B cell (primary cell): ENCODE results near the gene HLA-DRB1. TPM values are rescaled to one million over a fixed set of nuclear protein-coding genes. Genes with fewer than 3 reads are reported as not detected.
A peak's percentile ranks its signal among the peaks of the same experiment; 100 is the strongest.

Experiments
- ATAC-seq: fragments of 200-7000 bp; cut with Tn5 transposase; one replicate; pipeline ENCODE4 v1.10.0; 2021; ENCODE audit warnings: low read depth, mild to moderate bottlenecking, moderate number of reproducible peaks, moderate library complexity
- CTCF ChIA-PET: fragments of 350-600 bp; sonication (Branson Sonifier 250); formaldehyde crosslinking; loops from one replicate; lab custom pipeline; 2021; ENCODE audit warnings: antibody characterized with exemption, inconsistent platforms; lab: Charles Lee
- POLR2A ChIA-PET: fragments of 350-600 bp; sonication (Branson Sonifier 250); formaldehyde crosslinking; loops from one replicate; lab custom pipeline; 2021; ENCODE audit warnings: antibody characterized with exemption; lab: Charles Lee
- DNase-seq: peaks from one replicate; pipeline ENCODE4 v3.0.0; 2013
- H2AFZ ChIP-seq: 2 replicates; pipeline ENCODE4 v1.6.1; 2012; ENCODE audit warnings: mild to moderate bottlenecking, low read depth, low read length; ENCODE audit not compliant: insufficient read depth, poor library complexity, severe bottlenecking
- H3K27ac ChIP-seq, 2 donors: 1 replicate in 1 of 2; 2 replicates in 1 of 2; pipeline ENCODE4 v1.5.1; 2012 to 2013; ENCODE audit warnings: low read length in 2 of 2, mild to moderate bottlenecking in 2 of 2, moderate library complexity in 1 of 2
- H3K27me3 ChIP-seq, 4 experiments: fragments of 200-600 bp in 1 of 4; sonication (generic) in 1 of 4; replicated peaks in 1 of 4; 1 replicate in 2 of 4; 2 replicates in 2 of 4; pipeline versions ENCODE4 v1.6.1 to v1.7.0; 2013 to 2016; ENCODE audit warnings: low read length in 3 of 4, mild to moderate bottlenecking in 2 of 4, mixed read lengths in 1 of 4, moderate library complexity in 1 of 4; ENCODE audit not compliant: insufficient read depth in 4 of 4, control insufficient read depth in 3 of 4; ENCODE audit errors: control extremely low read depth in 1 of 4
- H3K36me3 ChIP-seq, 2 experiments: replicated peaks in 1 of 2; 1 replicate in 1 of 2; 2 replicates in 1 of 2; pipeline versions ENCODE4 v1.6.1 to v1.7.1; 2013; ENCODE audit warnings: low read length in 1 of 2; ENCODE audit not compliant: insufficient read depth in 2 of 2, control insufficient read depth in 1 of 2; ENCODE audit errors: control extremely low read depth in 1 of 2, extremely low read depth in 1 of 2
- H3K4me1 ChIP-seq, 2 donors: fragments of 200-600 bp in 1 of 2; sonication (generic) in 1 of 2; 1 replicate in 1 of 2; 2 replicates in 1 of 2; pipeline versions ENCODE4 v1.5.1 to v1.6.1; 2013 to 2017; ENCODE audit warnings: low read length in 2 of 2; ENCODE audit not compliant: control insufficient read depth in 2 of 2, insufficient read depth in 2 of 2
- H3K4me2 ChIP-seq: replicated peaks from 2 replicates; pipeline ENCODE3; 2012; ENCODE audit warnings: mild to moderate bottlenecking, low read depth, low read length; ENCODE audit not compliant: poor library complexity, severe bottlenecking
- H3K4me3 ChIP-seq, 5 experiments: fragments of 200-600 bp in 1 of 5; sonication (generic) in 1 of 5; 1 replicate in 3 of 5; 2 replicates in 2 of 5; pipeline versions ENCODE4 v1.5.1 to v1.7.0; 2011 to 2016; ENCODE audit warnings: low read length in 4 of 5, mild to moderate bottlenecking in 4 of 5, low read depth in 2 of 5, control low read depth in 1 of 5, moderate library complexity in 1 of 5; ENCODE audit not compliant: insufficient read depth in 1 of 5; ENCODE audit errors: control extremely low read depth in 1 of 5, extremely low read depth in 1 of 5
- H3K79me2 ChIP-seq: fragments of 200-600 bp; sonication (generic); one replicate; pipeline ENCODE4 v1.6.0; 2016; ENCODE audit warnings: low read length; ENCODE audit not compliant: control insufficient read depth, insufficient read depth
- H3K9ac ChIP-seq: fragments of 200-600 bp; sonication (generic); 2 replicates; pipeline ENCODE4 v1.6.1; 2017; ENCODE audit warnings: mild to moderate bottlenecking, low read length, moderate library complexity
- H3K9me3 ChIP-seq, 3 donors: one replicate each; pipeline versions ENCODE4 v1.6.1 to v1.7.1; 2013; ENCODE audit warnings: low read length in 2 of 3; ENCODE audit not compliant: control insufficient read depth in 2 of 3, insufficient read depth in 1 of 3; ENCODE audit errors: control extremely low read depth in 1 of 3
- H4K20me1 ChIP-seq: 2 replicates; pipeline ENCODE4 v1.6.0; 2012; ENCODE audit warnings: mild to moderate bottlenecking, low read length; ENCODE audit not compliant: insufficient read depth, control insufficient read depth, poor library complexity, severe bottlenecking
- H3K27ac Mint-ChIP-seq: one replicate; pipeline ENCODE4 v1.8.0; 2021; ENCODE audit warnings: mixed read lengths
- H3K27me3 Mint-ChIP-seq: one replicate; pipeline ENCODE4 v1.8.0; 2021; ENCODE audit warnings: mixed read lengths
- H3K4me1 Mint-ChIP-seq: one replicate; pipeline ENCODE4 v1.8.0; 2021; ENCODE audit warnings: mixed read lengths
- H3K4me3 Mint-ChIP-seq: one replicate; pipeline ENCODE4 v1.8.0; 2021; ENCODE audit warnings: mixed read lengths
- H3K9me3 Mint-ChIP-seq: one replicate; pipeline ENCODE4 v1.8.0; 2022; ENCODE audit warnings: mixed read lengths; ENCODE audit not compliant: insufficient read depth
- CTCF ChIP-seq: fragments of 200-600 bp; IDR thresholded peaks from one replicate; pipeline ENCODE4 v1.8.0; 2022; ENCODE audit warnings: antibody characterized with exemption, mild to moderate bottlenecking
- EZH2 ChIP-seq: IDR thresholded peaks from 2 replicates; pipeline ENCODE4 v1.6.1; 2012; ENCODE audit warnings: borderline replicate concordance, low read depth, mild to moderate bottlenecking, moderate library complexity, low read length; ENCODE audit not compliant: insufficient read depth, poor library complexity, severe bottlenecking
- WGBS: methylation state at CpG from one replicate; pipeline ENCODE4 v1.1.5; 2013; ENCODE audit warnings: missing lambda C conversion rate; ENCODE audit not compliant: insufficient coverage; 5-methylcytosine and 5-hydroxymethylcytosine counted together
- intact Hi-C: fragments of 100-400 bp; cut with micrococcal nuclease; formaldehyde crosslinking; loops from one replicate; pipeline ENCODE4 v1.10.0; 2022
- polyA plus RNA-seq: library from polyadenylated mRNA; depleted of rRNA; stranded (reverse); fragments of >200 nt; gene quantifications from 2 replicates; pipeline ENCODE4 v1.2.3, GENCODE V29; 2012
- total RNA-seq, 2 donors: library from RNA; stranded (reverse); fragments of 120-200 nt in 1 of 2; gene quantifications; 1 replicate in 1 of 2; 2 replicates in 1 of 2; pipeline versions ENCODE4 v1.2.3 to v1.2.4, GENCODE V29; 2013 to 2022

HLA-DRB1 gene
- total and polyA plus RNA-seq, 2 donors (not counting 1 experiment from before 2014, with no cell fraction given), result 559 to 1,240 TPM

DNA sequence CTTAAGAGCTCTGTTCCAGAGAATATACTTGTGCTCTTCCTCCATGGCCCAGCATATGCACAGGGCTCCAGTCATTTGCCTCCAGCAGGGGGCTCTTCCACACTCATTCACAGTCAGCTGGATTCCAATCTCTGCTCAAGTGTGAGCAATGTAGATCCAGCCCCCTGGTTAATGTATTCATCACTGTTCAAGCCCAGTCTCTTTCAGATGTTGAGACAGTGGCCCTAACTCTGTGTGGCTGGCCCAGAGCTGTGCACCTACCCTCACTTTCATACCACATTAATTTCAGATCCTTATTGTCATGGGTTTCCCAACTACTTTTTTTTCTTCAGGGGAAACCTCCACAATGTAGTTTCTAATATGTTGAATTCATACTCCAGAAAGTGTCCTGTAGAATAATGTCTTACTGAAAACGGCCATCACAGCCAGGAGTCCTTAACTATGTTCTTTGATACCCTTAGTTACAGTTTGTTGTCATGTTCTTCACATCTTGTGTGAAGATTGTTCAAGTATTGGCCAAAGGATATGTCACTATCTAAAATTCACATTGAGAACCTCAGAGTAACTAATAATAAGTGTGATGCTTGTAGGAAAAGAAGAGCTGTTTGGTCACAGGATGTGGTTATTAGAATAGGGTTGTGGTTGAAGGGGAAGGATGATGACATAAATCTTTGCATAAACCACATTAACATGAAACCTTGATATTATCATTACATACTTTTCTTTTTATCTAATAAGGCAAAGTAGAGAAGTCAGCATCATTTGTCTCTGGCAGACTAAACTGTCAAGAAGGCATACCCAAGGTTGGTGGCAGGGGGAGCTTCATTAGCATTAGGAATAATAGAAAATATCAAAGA lies 33.1 kb upstream of the HLA-DRB1 start:
- Histone ChIP-seq H4K20me1 (no peaks in the 10 kb centered on the region), H3K9ac (peak overlapping the region; percentile 63), H3K4me2 (peak overlapping the region; percentile 71), H2AFZ (no peak overlapping the region), H3K4me1 (peaks cover 58 to 62% of the 10 kb centered on the region in 2 donors), H3K36me3 (no peaks in the 10 kb centered on the region), H3K79me2 (peaks cover 32% of the 10 kb centered on the region), H3K27me3 (no peaks in the 10 kb centered on the region), H3K27ac (peak overlapping the region; percentile 97 to 99), H3K4me3 (peak overlapping the region in 4 of 5 experiments; percentile 18 to 41 (median 34)), H3K9me3 (peaks cover 0 to 11% (median 5%) of the 10 kb centered on the region in 3 donors)
- no CpG with 5 or more reads among the region's 1 CpG for WGBS
- H3K4me1 Mint-ChIP-seq, result peaks cover 65% of the 10 kb centered on the region
- peak; percentile 94 for DNase-seq
- peak overlapping the region; percentile 98 for H3K27ac Mint-ChIP-seq
- no peak for TF ChIP-seq EZH2
- peak; percentile 72 for TF ChIP-seq CTCF
- no peaks in the 10 kb centered on the region for H3K27me3 Mint-ChIP-seq
- peak overlapping the region; percentile 82 for H3K4me3 Mint-ChIP-seq
- H3K9me3 Mint-ChIP-seq, result no peaks in the 10 kb centered on the region
- CTCF ChIA-PET, result interaction anchor here (0.7 to 4.3 kb wide), 20 partner anchors 9 to 191 kb away, joined by 3 to 59 read pairs (median 5); partner anchors contain the start of gene HLA-DQA1
- ATAC-seq, result peak; percentile 66
- intact Hi-C loops, result loop anchor here (1.0 to 5.0 kb wide), 9 partner anchors 12 to 183 kb away; partner anchors contain the start of genes HLA-DQA1, HLA-DRA and HLA-DRB1
- POLR2A ChIA-PET, result interaction anchor here (0.7 to 3.3 kb wide), 25 partner anchors 8 to 348 kb away, joined by 3 to 82 read pairs (median 7); partner anchors contain the start of genes HLA-DQA1, HLA-DQB1, HLA-DRA and HLA-DRB1
